Neuronal stem cell (in vitro differentiated cells): ENCODE results near the gene NKD2.

Source experiments
- DNase-seq: peaks from one replicate; pipeline ENCODE4 v3.0.0-alpha.2; 2013; ENCODE audit warnings: low spot score
- H2AFZ ChIP-seq: one replicate; pipeline ENCODE4 v1.6.1; 2013; ENCODE audit warnings: mild to moderate bottlenecking, low read length, inconsistent platforms
- H2AK5ac ChIP-seq: 2 replicates; pipeline ENCODE4 v1.6.1; 2013; ENCODE audit warnings: low read depth, mild to moderate bottlenecking, inconsistent platforms, low read length, moderate library complexity, mixed read lengths
- H2BK120ac ChIP-seq: 2 replicates; pipeline ENCODE4 v1.6.1; 2013; ENCODE audit warnings: low read depth, mild to moderate bottlenecking, inconsistent platforms, low read length, moderate library complexity, mixed read lengths
- H2BK12ac ChIP-seq: one replicate; pipeline ENCODE4 v1.6.1; 2013; ENCODE audit warnings: low read length, inconsistent platforms
- H2BK15ac ChIP-seq: 2 replicates; pipeline ENCODE4 v1.6.1; 2013; ENCODE audit warnings: mild to moderate bottlenecking, low read length, inconsistent platforms, mixed read lengths
- H2BK5ac ChIP-seq: one replicate; pipeline ENCODE4 v1.6.1; 2013; ENCODE audit warnings: inconsistent platforms, mild to moderate bottlenecking, low read length, moderate library complexity
- H3K14ac ChIP-seq: one replicate; pipeline ENCODE4 v1.6.1; 2013; ENCODE audit warnings: low read length, inconsistent platforms
- H3K18ac ChIP-seq: 2 replicates; pipeline ENCODE4 v1.6.1; 2013; ENCODE audit warnings: low read length, inconsistent platforms
- H3K23ac ChIP-seq: 2 replicates; pipeline ENCODE4 v1.6.1; 2013; ENCODE audit warnings: low read depth, mild to moderate bottlenecking, mixed read lengths, low read length, inconsistent platforms; ENCODE audit not compliant: poor library complexity
- H3K27ac ChIP-seq: replicated peaks from 3 replicates; pipeline ENCODE4 v1.5.1; 2013; ENCODE audit warnings: low read length, inconsistent platforms
- H3K27me3 ChIP-seq, 3 experiments: 2 replicates each; pipeline ENCODE4 v1.6.1; 2013; ENCODE audit warnings: low read length in 3 of 3, mild to moderate bottlenecking in 2 of 3, inconsistent platforms in 1 of 3, low read depth in 1 of 3, mixed read lengths in 1 of 3, moderate library complexity in 1 of 3; ENCODE audit not compliant: control insufficient read depth in 3 of 3, insufficient read depth in 3 of 3
- H3K36me3 ChIP-seq, 2 donors: replicated peaks in 1 of 2; 2 replicates each; pipeline ENCODE4 v1.6.1; 2013; ENCODE audit warnings: low read length in 2 of 2; ENCODE audit not compliant: control insufficient read depth in 2 of 2, insufficient read depth in 2 of 2
- H3K4ac ChIP-seq: 2 replicates; pipeline ENCODE4 v1.6.1; 2013; ENCODE audit warnings: inconsistent platforms, mild to moderate bottlenecking, low read length, moderate library complexity
- H3K4me1 ChIP-seq, 2 donors: 1 replicate in 1 of 2; 2 replicates in 1 of 2; pipeline ENCODE4 v1.6.1; 2013; ENCODE audit warnings: low read length in 2 of 2, low read depth in 1 of 2; ENCODE audit not compliant: control insufficient read depth in 2 of 2, insufficient read depth in 1 of 2
- H3K4me2 ChIP-seq: one replicate; pipeline ENCODE4 v1.6.1; 2013; ENCODE audit warnings: mild to moderate bottlenecking, low read length, inconsistent platforms; ENCODE audit not compliant: insufficient read depth, poor library complexity, severe bottlenecking
- H3K4me3 ChIP-seq, 2 donors: 2 replicates each; pipeline ENCODE4 v1.5.1; 2013; ENCODE audit warnings: low read length in 2 of 2, mild to moderate bottlenecking in 2 of 2, inconsistent platforms in 1 of 2, moderate library complexity in 1 of 2
- H3K79me1 ChIP-seq: one replicate; pipeline ENCODE4 v1.6.1; 2013; ENCODE audit warnings: low read depth, mild to moderate bottlenecking, inconsistent platforms, low read length, moderate library complexity
- H3K9ac ChIP-seq: one replicate; pipeline ENCODE4 v1.6.1; 2013; ENCODE audit warnings: mild to moderate bottlenecking, low read depth, low read length, inconsistent platforms; ENCODE audit not compliant: poor library complexity
- H3K9me3 ChIP-seq, 2 donors: replicated peaks in 1 of 2; 2 replicates each; pipeline versions ENCODE3 to v1.6.1; 2013; ENCODE audit warnings: low read length in 2 of 2, mild to moderate bottlenecking in 2 of 2, inconsistent platforms in 1 of 2, low read depth in 1 of 2, mixed read lengths in 1 of 2, moderate library complexity in 1 of 2; ENCODE audit not compliant: control insufficient read depth in 2 of 2, insufficient read depth in 1 of 2
- H4K8ac ChIP-seq: one replicate; pipeline ENCODE4 v1.6.1; 2013; ENCODE audit warnings: low read depth, mild to moderate bottlenecking, inconsistent platforms, low read length, moderate library complexity
- H4K91ac ChIP-seq: one replicate; pipeline ENCODE4 v1.6.1; 2013; ENCODE audit warnings: low read length, low read depth, mild to moderate bottlenecking, inconsistent platforms; ENCODE audit not compliant: poor library complexity
- WGBS, 2 donors: extraction: QIAGEN DNeasy Blood & Tissue Kit; methylation state at CpG; one replicate each; pipeline ENCODE4 v1.1.7; 2013; ENCODE audit warnings: missing lambda C conversion rate in 2 of 2, mixed read lengths in 1 of 2; ENCODE audit not compliant: insufficient read length in 2 of 2, insufficient replicate concordance in 1 of 2; ENCODE audit errors: extremely low coverage in 2 of 2; 5-methylcytosine and 5-hydroxymethylcytosine counted together

The NKD2 gene

DNA sequence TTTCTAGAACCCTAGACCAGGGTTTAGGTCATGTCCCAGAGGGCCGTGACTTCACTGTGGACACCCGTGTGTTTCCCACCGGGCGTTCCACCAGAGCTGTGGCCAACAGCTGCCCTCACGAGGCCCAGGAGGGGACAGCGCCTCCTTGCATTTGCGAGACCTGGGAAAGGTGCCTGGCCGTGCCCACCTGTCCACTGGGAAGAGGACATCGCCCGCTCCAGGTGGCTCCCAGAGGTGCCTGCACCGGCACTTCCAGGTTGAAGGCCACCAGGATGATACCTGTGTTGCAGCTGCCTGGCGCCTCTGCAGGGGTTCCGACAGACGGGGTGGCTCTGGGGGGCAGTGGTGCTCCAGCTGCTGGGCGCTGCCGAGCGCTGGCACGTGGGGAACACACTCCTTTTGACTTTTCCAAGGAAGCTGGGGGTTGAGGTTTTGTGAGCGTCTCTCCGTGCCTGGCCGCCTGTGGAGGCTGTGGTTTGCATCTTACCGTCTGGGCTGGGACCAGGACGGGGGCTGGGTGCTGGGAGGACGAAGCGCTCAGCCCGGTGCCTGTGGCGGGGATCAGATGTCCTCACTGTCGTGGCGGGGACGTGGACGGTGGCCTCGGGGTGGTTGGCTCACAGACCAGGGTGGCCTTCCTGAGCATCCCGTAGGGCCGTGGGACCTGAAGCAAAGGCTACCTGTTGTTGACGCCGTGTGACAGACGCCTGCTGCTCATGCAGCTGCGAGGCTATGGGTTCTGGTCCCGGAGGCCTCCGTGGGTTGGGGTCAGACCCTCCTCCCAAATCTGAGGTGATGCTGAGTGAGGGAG lies 19.2 kb downstream of the NKD2 start:
- Histone ChIP-seq H3K4me3 (no peak overlapping the region), H2AFZ (no peak overlapping the region), H3K79me1 (peaks cover 8% of the 10 kb centered on the region), H3K23ac (peak overlapping the region; percentile 85), H4K91ac (no peak overlapping the region), H3K14ac (peak overlapping the region; percentile 82), H2AK5ac (peak overlapping the region; percentile 81), H3K4me2 (no peak overlapping the region), H2BK12ac (no peak overlapping the region), H3K27ac (no peak overlapping the region), H3K9me3 (no peaks in the 10 kb centered on the region), H3K27me3 (no peaks in the 10 kb centered on the region), H2BK5ac (no peak overlapping the region), H3K4ac (peak overlapping the region; percentile 53), H3K9ac (no peak overlapping the region), H2BK15ac (peak overlapping the region; percentile 75), H3K18ac (peak overlapping the region; percentile 64), H3K4me1 (peaks cover 8 to 12% of the 10 kb centered on the region in 2 donors), H4K8ac (peak overlapping the region; percentile 43), H2BK120ac (no peak overlapping the region), H3K36me3 (no peaks in the 10 kb centered on the region)
- DNase-seq: no peak
- WGBS, 2 donors: no CpG with 5 or more reads among the region's 40 CpGs

DNA sequence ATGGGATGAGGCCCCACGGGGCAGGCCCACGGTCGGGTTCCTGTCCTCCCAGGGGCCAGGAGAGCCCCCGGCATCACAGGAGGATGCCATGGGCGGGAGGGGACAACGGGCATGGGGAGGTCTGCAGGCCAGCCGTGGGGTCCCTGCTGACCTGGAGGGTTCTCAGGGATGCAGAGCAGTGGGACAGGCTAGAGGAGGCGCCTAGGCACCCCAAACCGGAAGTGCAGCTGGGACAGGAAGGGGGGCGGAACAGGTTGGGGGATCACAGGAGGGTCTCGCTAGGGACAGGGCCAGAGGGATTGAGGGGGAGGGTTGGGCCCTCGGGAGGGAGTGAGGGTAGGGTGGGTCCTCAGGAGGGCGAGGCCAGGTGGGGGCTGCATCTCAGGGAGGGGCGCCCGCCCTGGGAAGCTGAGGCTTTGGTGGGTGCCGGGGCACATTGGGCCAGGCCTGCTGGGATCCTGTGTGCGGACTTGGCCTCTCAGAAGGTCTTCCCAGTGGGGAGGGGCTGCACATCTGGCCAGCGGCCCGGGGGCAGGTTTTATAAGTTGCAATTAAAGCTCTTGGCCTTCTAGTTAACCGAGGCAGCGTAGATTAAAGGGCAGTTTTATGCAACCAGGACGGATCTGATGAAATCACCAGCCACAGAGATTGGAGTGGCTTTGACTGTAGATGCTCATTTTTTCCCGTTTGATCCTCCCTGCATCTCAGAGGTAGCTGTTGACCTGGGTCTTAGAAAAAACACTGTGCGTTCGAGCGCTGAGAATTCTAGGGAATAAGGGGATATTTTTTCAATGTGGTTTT lies 20.1 kb downstream of the NKD2 start:
- H2BK5ac ChIP-seq: no peak overlapping the region
- no peaks in the 10 kb centered on the region for H3K36me3 ChIP-seq
- peak overlapping the region; percentile 81 for H2AK5ac ChIP-seq
- no peak overlapping the region for H3K4ac ChIP-seq
- H3K4me2 ChIP-seq: no peak overlapping the region
- no peak for DNase-seq
- no peaks in the 10 kb centered on the region for H3K9me3 ChIP-seq
- no peak overlapping the region for H3K27ac ChIP-seq
- H3K23ac ChIP-seq: peak overlapping the region; percentile 85
- no peak overlapping the region for H2BK120ac ChIP-seq
- H3K4me3 ChIP-seq: no peak overlapping the region
- no CpG with 5 or more reads among the region's 26 CpGs for WGBS, 2 donors
- H2BK15ac ChIP-seq: peak overlapping the region; percentile 75
- H3K27me3 ChIP-seq: no peaks in the 10 kb centered on the region
- peak overlapping the region; percentile 64 for H3K18ac ChIP-seq
- H4K91ac ChIP-seq: no peak overlapping the region
- H4K8ac ChIP-seq: no peak overlapping the region
- no peak overlapping the region for H2BK12ac ChIP-seq
- peaks cover 8% of the 10 kb centered on the region for H3K79me1 ChIP-seq
- H3K9ac ChIP-seq: peak overlapping the region; percentile 21
- H3K4me1 ChIP-seq: peaks cover 8 to 12% of the 10 kb centered on the region in 2 donors
- H3K14ac ChIP-seq: peak overlapping the region; percentile 82
- H2AFZ ChIP-seq: no peak overlapping the region

DNA sequence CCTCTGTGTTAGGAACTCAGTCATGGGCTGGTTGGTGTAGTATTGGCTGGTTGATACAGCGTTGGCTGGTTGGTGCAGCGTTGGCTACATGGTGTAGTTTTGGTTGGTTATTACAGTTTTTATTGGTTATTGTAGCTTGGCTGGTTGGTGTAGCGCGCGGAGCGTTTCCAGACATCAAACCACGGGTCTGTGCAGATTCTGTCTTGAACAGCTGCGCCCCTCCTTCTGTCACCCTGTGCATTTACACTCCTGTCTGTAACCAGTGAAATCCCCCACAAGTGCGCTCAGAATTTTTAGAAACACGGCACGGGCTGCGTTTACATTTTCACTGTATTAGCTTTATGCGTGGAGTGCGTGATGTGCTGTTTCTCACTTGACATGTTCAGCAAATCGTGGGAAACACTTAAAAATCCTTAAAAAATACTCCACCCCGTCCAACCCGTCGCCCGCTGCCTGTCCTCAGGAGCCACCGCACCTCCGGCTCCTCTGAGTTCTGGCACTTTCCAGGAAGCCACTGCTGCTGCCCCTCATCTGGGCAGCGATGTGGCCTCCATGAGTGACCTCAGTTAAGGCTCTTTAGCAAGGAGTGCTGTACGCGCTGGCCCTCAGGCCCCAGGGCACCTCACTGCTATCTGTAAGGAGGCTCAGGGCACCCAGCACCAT lies 20.8 kb downstream of the NKD2 start:
- H3K27ac ChIP-seq: no peak overlapping the region
- H3K4ac ChIP-seq: no peak overlapping the region
- H2BK5ac ChIP-seq: no peak overlapping the region
- no peak overlapping the region for H2BK12ac ChIP-seq
- H4K8ac ChIP-seq: no peak overlapping the region
- H3K27me3 ChIP-seq: no peaks in the 10 kb centered on the region
- no peak for DNase-seq
- H3K18ac ChIP-seq: peak overlapping the region; percentile 70
- no peak overlapping the region for H3K14ac ChIP-seq
- H3K9me3 ChIP-seq: no peaks in the 10 kb centered on the region
- no peak overlapping the region for H2AFZ ChIP-seq
- H3K36me3 ChIP-seq: no peaks in the 10 kb centered on the region
- H3K4me3 ChIP-seq: no peak overlapping the region
- H3K4me1 ChIP-seq: peaks cover 8 to 12% of the 10 kb centered on the region in 2 donors
- WGBS, 2 donors: no CpG with 5 or more reads among the region's 24 CpGs
- peak overlapping the region; percentile 34 for H2AK5ac ChIP-seq
- H2BK15ac ChIP-seq: peak overlapping the region; percentile 18
- H2BK120ac ChIP-seq: no peak overlapping the region
- no peak overlapping the region for H3K9ac ChIP-seq
- no peak overlapping the region for H3K23ac ChIP-seq
- H3K79me1 ChIP-seq: peaks cover 8% of the 10 kb centered on the region
- H3K4me2 ChIP-seq: no peak overlapping the region
- no peak overlapping the region for H4K91ac ChIP-seq
